HepG2 (cell line): ENCODE measurements around the gene RIPK1. TPM values are rescaled to one million over a fixed set of nuclear protein-coding genes. Genes with fewer than 3 reads are reported as not detected.

Source experiments
- CEBPG ChIP-seq: IDR thresholded peaks from 2 replicates; pipeline ENCODE4 v1.6.1; 2016
- MAFK ChIP-seq, 2 experiments: IDR thresholded peaks in 1 of 2; conservative IDR thresholded peaks in 1 of 2; 2 replicates each; pipeline ENCODE4 v1.6.1; 2011; ENCODE audit warnings: improper control_type of control experiment in 2 of 2, low read length in 2 of 2
- NAIF1 ChIP-seq: sonication (generic); formaldehyde crosslinking; IDR thresholded peaks from 2 replicates; pipeline ENCODE4 v1.5.0; 2020; ENCODE audit warnings: mild to moderate bottlenecking, missing genetic modification reagents, borderline replicate concordance
- TOPORS ChIP-seq: sonication (generic); formaldehyde crosslinking; IDR thresholded peaks from 2 replicates; pipeline ENCODE4 v1.8.0; 2023; ENCODE audit warnings: mild to moderate bottlenecking, missing genetic modification reagents
- U2AF1 ChIP-seq: fragments of 200-400 bp; formaldehyde crosslinking; optimal IDR thresholded peaks from 2 replicates; pipeline ENCODE3; 2017; ENCODE audit warnings: mild to moderate bottlenecking, low read depth, low read length
- ZNF232 ChIP-seq: sonication (generic); formaldehyde crosslinking; IDR thresholded peaks from 2 replicates; pipeline ENCODE4 v1.4.0; 2020; ENCODE audit warnings: missing genetic modification reagents, borderline replicate concordance
- ZNF773 ChIP-seq: sonication (generic); formaldehyde crosslinking; IDR thresholded peaks from 2 replicates; pipeline ENCODE4 v1.4.0; 2020; ENCODE audit warnings: missing genetic modification reagents, borderline replicate concordance
- ZNF850 ChIP-seq: sonication (generic); formaldehyde crosslinking; conservative IDR thresholded peaks from 2 replicates; pipeline ENCODE4 v1.9.0; 2021; ENCODE audit warnings: mild to moderate bottlenecking, missing genetic modification reagents
- ZSCAN9 ChIP-seq: IDR thresholded peaks from 2 replicates; pipeline ENCODE4 v1.6.1; 2016; ENCODE audit warnings: borderline replicate concordance
- polyA plus RNA-seq, 8 experiments: library from polyadenylated mRNA; depleted of rRNA in 3 of 8; stranded (reverse) in 7 of 8; unstranded in 1 of 8; fragments of >200 nt; fragmentation: Illumina TruSeq in 4 of 8; extraction: Trizol in 4 of 8; gene quantifications; 2 replicates each; pipeline versions ENCODE4 v1.2.1 to v1.2.3, GENCODE V29; 2011 to 2016; ENCODE audit warnings: low read depth in 4 of 8, missing spikeins in 1 of 8, mixed read lengths in 1 of 8; ENCODE audit not compliant: insufficient read depth in 1 of 8
- total RNA-seq, 5 experiments: library from RNA; depleted of rRNA; stranded (reverse); fragments of >200 nt; fragmentation: Illumina TruSeq; extraction: Trizol; gene quantifications; 2 replicates each; pipeline ENCODE4 v1.2.3, GENCODE V29; 2016; ENCODE audit warnings: low read depth in 1 of 5
- TF ChIP-seq, protein P1 (sequence below): sonication (generic); formaldehyde crosslinking; IDR thresholded peaks from 2 replicates; pipeline ENCODE4 v1.4.0; 2020; ENCODE audit warnings: mild to moderate bottlenecking, missing genetic modification reagents
- TF ChIP-seq, protein P2 (sequence below): sonication (generic); formaldehyde crosslinking; IDR thresholded peaks from 2 replicates; pipeline ENCODE4 v1.5.0; 2020; ENCODE audit warnings: mild to moderate bottlenecking, missing genetic modification reagents
- TF ChIP-seq, protein P3 (sequence below): sonication (generic); formaldehyde crosslinking; IDR thresholded peaks from 2 replicates; pipeline ENCODE4 v1.8.0; 2022; ENCODE audit warnings: mild to moderate bottlenecking, missing genetic modification reagents
- TF ChIP-seq, protein P4 (sequence below): sonication (generic); formaldehyde crosslinking; IDR thresholded peaks from 2 replicates; pipeline ENCODE4 v1.4.0; 2020; ENCODE audit warnings: missing genetic modification reagents, borderline replicate concordance
- TF ChIP-seq, protein P5 (sequence below): sonication (generic); formaldehyde crosslinking; IDR thresholded peaks from 2 replicates; pipeline ENCODE4 v1.9.0; 2021; ENCODE audit warnings: missing genetic modification reagents, borderline replicate concordance
- TF ChIP-seq, protein P6 (sequence below): sonication (generic); formaldehyde crosslinking; IDR thresholded peaks from 2 replicates; pipeline ENCODE4 v1.8.0; 2022; ENCODE audit warnings: mild to moderate bottlenecking, missing genetic modification reagents, borderline replicate concordance

Gene RIPK1
- total and polyA plus RNA-seq, 2 of the 13 experiments (the other 11 are each of a cell fraction or from before 2014, with no cell fraction given) = 9.0 to 10.3 TPM

DNA sequence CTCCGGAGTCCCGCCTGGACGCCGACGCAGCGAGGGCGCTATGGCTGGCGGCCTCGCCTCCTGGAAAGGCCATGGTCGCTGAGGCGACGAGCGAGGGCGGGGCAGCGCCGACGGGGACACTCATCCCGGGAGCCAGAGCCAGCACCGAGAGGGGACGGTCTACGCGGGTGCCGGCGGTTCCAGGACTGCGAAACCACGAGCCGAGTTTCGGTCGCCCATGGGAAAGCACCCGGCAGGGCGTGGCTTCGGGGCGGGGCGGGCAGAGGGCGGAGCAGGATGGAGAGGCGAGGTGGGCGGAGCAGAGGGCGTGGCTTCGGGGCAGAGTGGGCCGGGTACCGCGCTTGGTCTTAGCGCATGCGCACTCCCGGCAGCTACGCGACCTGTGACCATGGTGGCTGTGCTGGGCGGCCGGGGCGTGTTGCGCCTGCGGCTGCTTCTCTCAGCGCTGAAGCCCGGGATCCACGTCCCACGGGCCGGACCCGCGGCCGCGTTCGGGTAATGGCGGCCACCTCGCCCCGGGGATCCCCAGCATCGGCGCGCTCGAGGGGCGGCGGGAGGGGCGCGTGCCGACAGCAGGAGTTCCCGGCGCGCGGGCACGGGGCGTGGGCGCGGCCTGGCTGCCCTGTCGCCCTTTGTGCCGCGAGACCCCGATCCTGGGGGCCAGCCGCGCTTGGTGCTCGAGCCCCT, 50.2 kb downstream of the RIPK1 start, which contains the start of gene BPHL (continued):
- TF ChIP-seq, protein P1, sequence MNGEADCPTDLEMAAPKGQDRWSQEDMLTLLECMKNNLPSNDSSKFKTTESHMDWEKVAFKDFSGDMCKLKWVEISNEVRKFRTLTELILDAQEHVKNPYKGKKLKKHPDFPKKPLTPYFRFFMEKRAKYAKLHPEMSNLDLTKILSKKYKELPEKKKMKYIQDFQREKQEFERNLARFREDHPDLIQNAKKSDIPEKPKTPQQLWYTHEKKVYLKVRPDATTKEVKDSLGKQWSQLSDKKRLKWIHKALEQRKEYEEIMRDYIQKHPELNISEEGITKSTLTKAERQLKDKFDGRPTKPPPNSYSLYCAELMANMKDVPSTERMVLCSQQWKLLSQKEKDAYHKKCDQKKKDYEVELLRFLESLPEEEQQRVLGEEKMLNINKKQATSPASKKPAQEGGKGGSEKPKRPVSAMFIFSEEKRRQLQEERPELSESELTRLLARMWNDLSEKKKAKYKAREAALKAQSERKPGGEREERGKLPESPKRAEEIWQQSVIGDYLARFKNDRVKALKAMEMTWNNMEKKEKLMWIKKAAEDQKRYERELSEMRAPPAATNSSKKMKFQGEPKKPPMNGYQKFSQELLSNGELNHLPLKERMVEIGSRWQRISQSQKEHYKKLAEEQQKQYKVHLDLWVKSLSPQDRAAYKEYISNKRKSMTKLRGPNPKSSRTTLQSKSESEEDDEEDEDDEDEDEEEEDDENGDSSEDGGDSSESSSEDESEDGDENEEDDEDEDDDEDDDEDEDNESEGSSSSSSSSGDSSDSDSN = peak; percentile 83
- TF ChIP-seq, protein P2, sequence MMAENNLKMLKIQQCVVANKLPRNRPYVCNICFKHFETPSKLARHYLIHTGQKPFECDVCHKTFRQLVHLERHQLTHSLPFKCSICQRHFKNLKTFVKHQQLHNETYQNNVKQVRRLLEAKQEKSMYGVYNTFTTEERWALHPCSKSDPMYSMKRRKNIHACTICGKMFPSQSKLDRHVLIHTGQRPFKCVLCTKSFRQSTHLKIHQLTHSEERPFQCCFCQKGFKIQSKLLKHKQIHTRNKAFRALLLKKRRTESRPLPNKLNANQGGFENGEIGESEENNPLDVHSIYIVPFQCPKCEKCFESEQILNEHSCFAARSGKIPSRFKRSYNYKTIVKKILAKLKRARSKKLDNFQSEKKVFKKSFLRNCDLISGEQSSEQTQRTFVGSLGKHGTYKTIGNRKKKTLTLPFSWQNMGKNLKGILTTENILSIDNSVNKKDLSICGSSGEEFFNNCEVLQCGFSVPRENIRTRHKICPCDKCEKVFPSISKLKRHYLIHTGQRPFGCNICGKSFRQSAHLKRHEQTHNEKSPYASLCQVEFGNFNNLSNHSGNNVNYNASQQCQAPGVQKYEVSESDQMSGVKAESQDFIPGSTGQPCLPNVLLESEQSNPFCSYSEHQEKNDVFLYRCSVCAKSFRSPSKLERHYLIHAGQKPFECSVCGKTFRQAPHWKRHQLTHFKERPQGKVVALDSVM (CRISPR knock-in tag) = peak; percentile 62
- TF ChIP-seq MAFK (conservative IDR thresholded peaks at IDR 0.05 in 1 of 2, IDR thresholded peaks at IDR 0.05 in 1 of 2; ENCODE audit: low read length in 2 of 2) = no peak
- TF ChIP-seq, protein P3, sequence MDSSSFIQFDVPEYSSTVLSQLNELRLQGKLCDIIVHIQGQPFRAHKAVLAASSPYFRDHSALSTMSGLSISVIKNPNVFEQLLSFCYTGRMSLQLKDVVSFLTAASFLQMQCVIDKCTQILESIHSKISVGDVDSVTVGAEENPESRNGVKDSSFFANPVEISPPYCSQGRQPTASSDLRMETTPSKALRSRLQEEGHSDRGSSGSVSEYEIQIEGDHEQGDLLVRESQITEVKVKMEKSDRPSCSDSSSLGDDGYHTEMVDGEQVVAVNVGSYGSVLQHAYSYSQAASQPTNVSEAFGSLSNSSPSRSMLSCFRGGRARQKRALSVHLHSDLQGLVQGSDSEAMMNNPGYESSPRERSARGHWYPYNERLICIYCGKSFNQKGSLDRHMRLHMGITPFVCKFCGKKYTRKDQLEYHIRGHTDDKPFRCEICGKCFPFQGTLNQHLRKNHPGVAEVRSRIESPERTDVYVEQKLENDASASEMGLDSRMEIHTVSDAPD (CRISPR knock-in tag) = peak; percentile 43; the same call in 1 of the 2 replicates
- TF ChIP-seq, protein P4, sequence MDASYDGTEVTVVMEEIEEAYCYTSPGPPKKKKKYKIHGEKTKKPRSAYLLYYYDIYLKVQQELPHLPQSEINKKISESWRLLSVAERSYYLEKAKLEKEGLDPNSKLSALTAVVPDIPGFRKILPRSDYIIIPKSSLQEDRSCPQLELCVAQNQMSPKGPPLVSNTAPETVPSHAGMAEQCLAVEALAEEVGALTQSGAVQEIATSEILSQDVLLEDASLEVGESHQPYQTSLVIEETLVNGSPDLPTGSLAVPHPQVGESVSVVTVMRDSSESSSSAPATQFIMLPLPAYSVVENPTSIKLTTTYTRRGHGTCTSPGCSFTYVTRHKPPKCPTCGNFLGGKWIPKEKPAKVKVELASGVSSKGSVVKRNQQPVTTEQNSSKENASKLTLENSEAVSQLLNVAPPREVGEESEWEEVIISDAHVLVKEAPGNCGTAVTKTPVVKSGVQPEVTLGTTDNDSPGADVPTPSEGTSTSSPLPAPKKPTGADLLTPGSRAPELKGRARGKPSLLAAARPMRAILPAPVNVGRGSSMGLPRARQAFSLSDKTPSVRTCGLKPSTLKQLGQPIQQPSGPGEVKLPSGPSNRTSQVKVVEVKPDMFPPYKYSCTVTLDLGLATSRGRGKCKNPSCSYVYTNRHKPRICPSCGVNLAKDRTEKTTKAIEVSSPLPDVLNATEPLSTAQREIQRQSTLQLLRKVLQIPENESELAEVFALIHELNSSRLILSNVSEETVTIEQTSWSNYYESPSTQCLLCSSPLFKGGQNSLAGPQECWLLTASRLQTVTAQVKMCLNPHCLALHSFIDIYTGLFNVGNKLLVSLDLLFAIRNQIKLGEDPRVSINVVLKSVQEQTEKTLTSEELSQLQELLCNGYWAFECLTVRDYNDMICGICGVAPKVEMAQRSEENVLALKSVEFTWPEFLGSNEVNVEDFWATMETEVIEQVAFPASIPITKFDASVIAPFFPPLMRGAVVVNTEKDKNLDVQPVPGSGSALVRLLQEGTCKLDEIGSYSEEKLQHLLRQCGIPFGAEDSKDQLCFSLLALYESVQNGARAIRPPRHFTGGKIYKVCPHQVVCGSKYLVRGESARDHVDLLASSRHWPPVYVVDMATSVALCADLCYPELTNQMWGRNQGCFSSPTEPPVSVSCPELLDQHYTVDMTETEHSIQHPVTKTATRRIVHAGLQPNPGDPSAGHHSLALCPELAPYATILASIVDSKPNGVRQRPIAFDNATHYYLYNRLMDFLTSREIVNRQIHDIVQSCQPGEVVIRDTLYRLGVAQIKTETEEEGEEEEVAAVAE (CRISPR knock-in tag) = peak; percentile 88; the same call in 1 of the 2 replicates
- TF ChIP-seq TOPORS = peak; percentile 83; the same call in 1 of the 2 replicates
- TF ChIP-seq, protein P5, sequence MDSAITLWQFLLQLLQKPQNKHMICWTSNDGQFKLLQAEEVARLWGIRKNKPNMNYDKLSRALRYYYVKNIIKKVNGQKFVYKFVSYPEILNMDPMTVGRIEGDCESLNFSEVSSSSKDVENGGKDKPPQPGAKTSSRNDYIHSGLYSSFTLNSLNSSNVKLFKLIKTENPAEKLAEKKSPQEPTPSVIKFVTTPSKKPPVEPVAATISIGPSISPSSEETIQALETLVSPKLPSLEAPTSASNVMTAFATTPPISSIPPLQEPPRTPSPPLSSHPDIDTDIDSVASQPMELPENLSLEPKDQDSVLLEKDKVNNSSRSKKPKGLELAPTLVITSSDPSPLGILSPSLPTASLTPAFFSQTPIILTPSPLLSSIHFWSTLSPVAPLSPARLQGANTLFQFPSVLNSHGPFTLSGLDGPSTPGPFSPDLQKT = no peak
- TF ChIP-seq, protein P6, sequence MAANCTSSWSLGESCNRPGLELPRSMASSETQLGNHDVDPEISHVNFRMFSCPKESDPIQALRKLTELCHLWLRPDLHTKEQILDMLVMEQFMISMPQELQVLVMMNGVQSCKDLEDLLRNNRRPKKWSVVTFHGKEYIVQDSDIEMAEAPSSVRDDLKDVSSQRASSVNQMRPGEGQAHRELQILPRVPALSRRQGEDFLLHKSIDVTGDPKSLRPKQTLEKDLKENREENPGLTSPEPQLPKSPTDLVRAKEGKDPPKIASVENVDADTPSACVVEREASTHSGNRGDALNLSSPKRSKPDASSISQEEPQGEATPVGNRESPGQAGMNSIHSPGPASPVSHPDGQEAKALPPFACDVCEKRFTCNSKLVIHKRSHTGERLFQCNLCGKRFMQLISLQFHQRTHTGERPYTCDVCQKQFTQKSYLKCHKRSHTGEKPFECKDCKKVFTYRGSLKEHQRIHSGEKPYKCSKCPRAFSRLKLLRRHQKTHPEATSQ (CRISPR knock-in tag) = peak; percentile 84; the same call in 1 of the 2 replicates
- peak; percentile 66; the same call in 1 of the 2 replicates for TF ChIP-seq ZNF232
- TF ChIP-seq U2AF1 = no peak
- peak; percentile 21; the same call in 1 of the 2 replicates for TF ChIP-seq CEBPG (CRISPR knock-in tag)
- peak; percentile 73; the same call in 1 of the 2 replicates for TF ChIP-seq ZNF773 (CRISPR knock-in tag)
- peak; percentile 93 for TF ChIP-seq ZSCAN9
- TF ChIP-seq NAIF1 = no peak
- TF ChIP-seq ZNF850 = no peak
